Measurements from ENCODE around the gene RFX3.
"Not testable (repeated sequence)": the region's sequence is repeated elsewhere in the genome, so short reads cannot be mapped to it uniquely, and the experiment has no call there.

Gene RFX3

DNA sequence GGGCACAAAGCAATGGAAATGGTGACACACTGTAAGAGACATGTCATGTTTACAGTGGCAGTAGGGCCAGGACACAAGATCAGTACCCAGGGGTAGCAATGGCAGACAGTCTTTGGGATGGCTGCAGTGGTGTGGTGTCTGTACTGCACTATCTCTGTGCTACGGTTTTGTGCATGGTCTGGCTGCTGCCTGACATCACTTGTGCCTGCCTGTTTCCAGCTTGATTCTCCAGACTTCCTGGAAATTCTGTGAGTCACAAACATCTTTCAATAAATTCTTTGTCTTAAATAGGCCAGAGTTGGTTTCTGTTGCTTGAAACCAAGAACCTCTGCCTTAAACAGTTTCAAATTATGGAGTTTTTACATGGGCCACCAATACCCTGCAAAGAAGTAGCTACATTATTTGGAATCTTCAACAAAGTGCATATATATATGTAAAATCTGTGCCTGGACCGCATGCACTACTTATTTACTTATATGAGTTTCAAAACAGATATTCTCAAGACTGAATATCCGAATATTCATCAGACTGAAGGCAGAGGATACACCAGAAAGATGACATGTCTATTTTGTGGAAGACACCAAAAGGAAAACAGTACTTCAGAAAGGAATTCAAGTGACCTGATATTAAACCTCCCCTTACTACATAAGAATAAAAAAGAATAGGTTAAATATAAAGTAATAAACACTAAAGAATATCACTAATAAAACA lies 188.1 kb downstream of the RFX3 start:
- no peaks in the 10 kb centered on the region for H3K9me3 ChIP-seq (ENCODE audit: control insufficient read depth, low read depth, low read length)
- H3K27me3 ChIP-seq (ENCODE audit: control insufficient read depth, insufficient read depth, low read length) = no peaks in the 10 kb centered on the region
- H3K9ac ChIP-seq (ENCODE audit: low read length) = no peak overlapping the region
- no peaks in the 10 kb centered on the region for H3K36me3 ChIP-seq (ENCODE audit: control insufficient read depth, low read depth, low read length)
- no peak overlapping the region for H3K27ac ChIP-seq (ENCODE audit: low read length)
- peaks cover under 1% of the 10 kb centered on the region for H3K4me1 ChIP-seq (ENCODE audit: control insufficient read depth, low read depth, low read length)
- no peak overlapping the region for H3K4me3 ChIP-seq (ENCODE audit: low read length)

DNA sequence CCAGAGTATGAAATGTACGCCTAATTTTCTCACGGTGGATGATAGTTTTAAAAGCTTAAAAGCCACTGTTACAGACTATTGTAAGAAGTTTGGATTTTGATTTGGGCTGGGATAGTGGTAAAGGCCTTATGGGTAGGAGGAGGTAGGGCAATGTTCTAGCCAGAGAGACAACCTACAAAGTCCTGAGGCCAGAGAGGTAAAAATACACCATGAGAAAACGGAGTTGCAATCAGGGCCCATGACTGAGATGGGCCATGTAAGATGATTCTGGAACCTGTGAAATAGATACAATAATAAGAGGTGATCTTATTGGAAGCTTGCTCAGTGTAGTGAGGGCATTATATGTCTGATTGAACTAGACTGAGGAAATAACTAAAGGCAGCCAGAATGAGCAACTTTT lies 188.8 kb downstream of the RFX3 start:
- Histone ChIP-seq H3K27me3 (ENCODE audit: control insufficient read depth, insufficient read depth, low read length) (no peaks in the 10 kb centered on the region), H3K27ac (ENCODE audit: low read length) (no peak overlapping the region), H3K4me1 (ENCODE audit: control insufficient read depth, low read depth, low read length) (peaks cover 3% of the 10 kb centered on the region), H3K36me3 (ENCODE audit: control insufficient read depth, low read depth, low read length) (no peaks in the 10 kb centered on the region), H3K9ac (ENCODE audit: low read length) (no peak overlapping the region), H3K4me3 (ENCODE audit: low read length) (no peak overlapping the region), H3K9me3 (ENCODE audit: control insufficient read depth, low read depth, low read length) (no peaks in the 10 kb centered on the region)

DNA sequence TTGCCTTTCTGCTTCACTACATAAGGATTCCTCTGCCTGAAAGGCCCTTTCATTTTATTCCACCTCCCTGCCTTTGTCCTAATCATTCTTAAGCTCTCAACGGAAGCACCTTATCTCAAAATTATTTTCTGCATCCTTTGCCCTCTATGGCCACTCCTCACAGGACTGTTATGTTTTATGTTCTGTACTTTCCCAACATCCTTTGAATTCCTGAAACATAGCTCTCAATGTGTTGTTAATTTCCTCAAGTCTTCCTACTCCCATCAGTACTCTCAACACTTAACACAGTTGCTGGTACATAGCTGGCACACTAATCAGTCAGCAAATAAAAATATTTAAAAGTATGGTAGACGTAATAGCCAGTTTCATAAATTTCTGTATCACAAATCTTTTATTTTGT lies 193.0 kb downstream of the RFX3 start:
- Histone ChIP-seq H3K4me1 (ENCODE audit: control insufficient read depth, low read depth, low read length) (peaks cover 3% of the 10 kb centered on the region), H3K9me3 (ENCODE audit: control insufficient read depth, low read depth, low read length) (no peaks in the 10 kb centered on the region)

DNA sequence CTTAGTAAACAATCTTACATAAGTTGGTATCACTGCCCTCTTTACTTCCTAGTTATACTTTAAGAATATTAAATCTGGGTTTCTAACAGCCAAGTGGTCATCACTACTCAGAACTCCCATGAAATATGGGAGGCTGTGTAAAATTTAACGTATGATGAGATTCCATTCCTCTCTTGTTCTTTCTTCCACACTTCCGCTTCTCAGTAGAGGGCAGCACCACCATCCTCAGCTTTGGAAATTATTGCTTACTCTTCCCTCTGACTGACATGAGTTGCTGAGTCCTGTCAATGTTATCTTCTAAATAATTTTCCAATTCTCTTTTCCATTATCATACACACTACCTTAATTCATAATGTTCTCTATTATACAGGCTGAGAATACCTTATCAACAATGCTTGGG lies 194.0 kb downstream of the RFX3 start:
- H3K4me3 ChIP-seq (ENCODE audit: low read length) = no peak overlapping the region
- H3K27ac ChIP-seq (ENCODE audit: low read length) = no peak overlapping the region
- H3K27me3 ChIP-seq (ENCODE audit: control insufficient read depth, insufficient read depth, low read length) = no peaks in the 10 kb centered on the region
- H3K9me3 ChIP-seq (ENCODE audit: control insufficient read depth, low read depth, low read length) = no peaks in the 10 kb centered on the region
- no peak overlapping the region for H3K9ac ChIP-seq (ENCODE audit: low read length)
- peaks cover 3% of the 10 kb centered on the region for H3K4me1 ChIP-seq (ENCODE audit: control insufficient read depth, low read depth, low read length)
- no peaks in the 10 kb centered on the region for H3K36me3 ChIP-seq (ENCODE audit: control insufficient read depth, low read depth, low read length)

More for the DNA sequence above, 193.0 kb downstream of the RFX3 start:
- Histone ChIP-seq H3K4me3 (ENCODE audit: low read length) (no peak overlapping the region), H3K27ac (ENCODE audit: low read length) (no peak overlapping the region), H3K27me3 (ENCODE audit: control insufficient read depth, insufficient read depth, low read length) (no peaks in the 10 kb centered on the region), H3K9ac (ENCODE audit: low read length) (no peak overlapping the region), H3K36me3 (ENCODE audit: control insufficient read depth, low read depth, low read length) (no peaks in the 10 kb centered on the region)

DNA sequence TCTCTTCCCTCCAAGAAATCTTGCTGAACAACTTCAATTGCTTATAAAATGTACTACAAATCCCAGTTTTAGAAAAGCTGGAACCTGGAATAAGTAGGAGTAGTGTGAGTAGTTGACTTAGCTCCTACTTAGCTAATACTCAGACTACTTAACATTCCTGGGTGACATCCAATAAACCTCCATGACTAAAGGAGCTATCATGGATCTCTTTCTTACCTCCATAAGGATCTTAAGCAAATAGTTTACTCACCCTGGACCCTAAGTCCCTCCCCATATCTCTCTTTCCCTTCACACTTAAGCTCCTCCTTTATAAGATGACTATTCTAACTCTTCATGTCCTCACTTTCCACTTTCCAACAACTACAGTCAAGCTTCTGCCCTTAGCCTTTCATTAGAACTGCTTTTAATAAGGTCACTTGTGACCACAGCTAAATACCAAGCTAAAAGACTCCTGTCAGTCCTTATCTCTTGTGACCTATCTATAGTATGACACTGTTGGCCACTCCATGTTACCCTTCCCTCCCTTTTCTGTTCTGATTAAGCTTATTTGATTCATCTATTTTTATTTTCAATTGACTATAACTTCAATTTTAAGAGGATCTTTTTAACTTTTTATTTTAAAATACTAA lies 194.9 kb downstream of the RFX3 start:
- Histone ChIP-seq H3K27ac (ENCODE audit: low read length) (no peak overlapping the region), H3K4me3 (ENCODE audit: low read length) (no peak overlapping the region), H3K9ac (ENCODE audit: low read length) (no peak overlapping the region), H3K36me3 (ENCODE audit: control insufficient read depth, low read depth, low read length) (no peaks in the 10 kb centered on the region), H3K27me3 (ENCODE audit: control insufficient read depth, insufficient read depth, low read length) (no peaks in the 10 kb centered on the region), H3K9me3 (ENCODE audit: control insufficient read depth, low read depth, low read length) (no peaks in the 10 kb centered on the region), H3K4me1 (ENCODE audit: control insufficient read depth, low read depth, low read length) (peaks cover 3% of the 10 kb centered on the region)

DNA sequence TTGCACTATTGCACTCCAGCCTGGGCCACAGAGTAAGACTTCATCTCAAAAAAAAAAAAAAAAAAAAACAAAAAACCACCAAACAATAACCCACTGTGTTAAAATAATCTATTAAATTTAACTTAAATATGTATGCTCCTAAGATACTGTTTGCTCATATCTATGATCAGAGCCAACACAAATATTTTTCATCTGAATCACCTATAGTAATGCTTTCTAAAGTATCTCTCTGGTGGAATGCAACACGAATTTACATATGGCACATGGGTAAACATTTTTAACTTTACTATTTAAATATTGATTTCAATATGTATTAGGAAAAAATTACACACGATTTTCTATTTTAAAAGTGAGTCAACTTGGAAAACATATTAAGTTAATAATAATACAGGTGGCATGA lies 196.4 kb downstream of the RFX3 start:
- H3K9me3 ChIP-seq (ENCODE audit: control insufficient read depth, low read depth, low read length) = no peaks in the 10 kb centered on the region
- no peak overlapping the region for H3K27ac ChIP-seq (ENCODE audit: low read length)
- H3K4me1 ChIP-seq (ENCODE audit: control insufficient read depth, low read depth, low read length) = peaks cover 3% of the 10 kb centered on the region
- H3K9ac ChIP-seq (ENCODE audit: low read length) = no peak overlapping the region
- H3K36me3 ChIP-seq (ENCODE audit: control insufficient read depth, low read depth, low read length) = no peaks in the 10 kb centered on the region
- H3K27me3 ChIP-seq (ENCODE audit: control insufficient read depth, insufficient read depth, low read length) = no peaks in the 10 kb centered on the region
- H3K4me3 ChIP-seq (ENCODE audit: low read length) = no peak overlapping the region

DNA sequence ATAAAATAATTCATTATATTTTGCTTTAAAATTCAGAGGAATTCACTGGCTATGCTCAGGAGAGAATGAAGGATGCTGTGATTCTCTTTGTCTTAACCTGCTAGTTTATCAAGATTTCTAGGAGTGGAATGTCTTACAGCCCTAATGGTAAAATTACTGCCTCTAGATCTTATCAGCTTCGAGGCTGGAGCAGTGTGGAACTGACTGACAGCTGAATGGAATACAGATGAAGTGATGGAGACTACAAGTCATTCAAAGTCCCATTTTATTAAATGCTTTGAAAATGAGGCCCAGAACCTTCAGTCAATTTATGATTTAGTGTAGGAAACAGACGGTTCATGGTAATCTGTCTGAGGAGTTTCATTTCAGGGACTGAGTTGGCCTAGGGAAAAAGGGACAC lies 202.1 kb downstream of the RFX3 start:
- no peak overlapping the region for H3K27ac ChIP-seq (ENCODE audit: low read length)
- no peak overlapping the region for H3K4me3 ChIP-seq (ENCODE audit: low read length)
- H3K27me3 ChIP-seq (ENCODE audit: control insufficient read depth, insufficient read depth, low read length) = no peaks in the 10 kb centered on the region
- H3K36me3 ChIP-seq (ENCODE audit: control insufficient read depth, low read depth, low read length) = no peaks in the 10 kb centered on the region
- H3K9ac ChIP-seq (ENCODE audit: low read length) = no peak overlapping the region
- H3K9me3 ChIP-seq (ENCODE audit: control insufficient read depth, low read depth, low read length) = no peaks in the 10 kb centered on the region
- no peaks in the 10 kb centered on the region for H3K4me1 ChIP-seq (ENCODE audit: control insufficient read depth, low read depth, low read length)

DNA sequence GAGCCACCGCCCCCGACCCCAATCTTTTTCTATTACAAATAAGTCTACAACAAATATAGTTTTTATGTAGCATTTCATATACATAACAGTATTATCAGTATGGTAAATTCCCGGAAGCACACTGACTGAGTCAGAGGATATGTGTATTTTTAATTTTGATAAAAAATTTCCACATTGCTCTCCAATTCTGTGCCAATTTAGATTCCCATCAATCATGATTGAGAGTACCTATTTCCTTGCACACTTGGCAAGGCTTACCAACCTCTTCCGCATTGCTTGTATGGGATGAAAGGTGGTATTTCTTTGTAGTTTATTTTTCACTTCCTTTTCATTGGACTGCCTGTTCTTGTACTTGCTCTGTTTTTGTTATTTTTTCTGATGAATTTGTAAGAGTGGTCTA lies 204.6 kb downstream of the RFX3 start:
- H3K4me1 ChIP-seq (ENCODE audit: control insufficient read depth, low read depth, low read length) = no peaks in the 10 kb centered on the region
- no peaks in the 10 kb centered on the region for H3K27me3 ChIP-seq (ENCODE audit: control insufficient read depth, insufficient read depth, low read length)
- no peak overlapping the region for H3K9ac ChIP-seq (ENCODE audit: low read length)
- no peaks in the 10 kb centered on the region for H3K9me3 ChIP-seq (ENCODE audit: control insufficient read depth, low read depth, low read length)
- no peaks in the 10 kb centered on the region for H3K36me3 ChIP-seq (ENCODE audit: control insufficient read depth, low read depth, low read length)
- H3K4me3 ChIP-seq (ENCODE audit: low read length) = no peak overlapping the region
- no peak overlapping the region for H3K27ac ChIP-seq (ENCODE audit: low read length)

DNA sequence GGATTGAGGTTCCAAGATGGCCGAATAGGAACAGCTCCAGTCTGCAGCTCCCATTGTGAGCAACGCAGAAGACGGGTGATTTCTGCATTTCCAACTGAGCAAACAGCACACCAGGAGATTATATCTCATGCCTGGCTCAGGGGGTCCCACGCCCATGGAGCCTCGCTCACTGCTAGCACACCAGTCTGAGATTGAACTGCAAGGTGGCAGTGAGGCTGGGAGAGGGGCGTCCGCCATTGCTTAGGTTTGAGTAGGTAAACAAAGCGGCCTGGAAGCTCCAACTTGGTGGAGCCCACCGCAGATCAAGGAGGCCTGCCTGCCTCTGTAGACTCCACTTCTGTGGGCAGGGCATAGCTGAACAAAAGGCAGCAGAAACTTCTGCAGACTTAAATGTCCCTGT lies 213.2 kb downstream of the RFX3 start:
- not testable (repeated sequence) for H3K36me3 ChIP-seq (ENCODE audit: control insufficient read depth, low read depth, low read length); H3K4me1 ChIP-seq (ENCODE audit: control insufficient read depth, low read depth, low read length); H3K27ac ChIP-seq (ENCODE audit: low read length); H3K9me3 ChIP-seq (ENCODE audit: control insufficient read depth, low read depth, low read length); H3K4me3 ChIP-seq (ENCODE audit: low read length); H3K9ac ChIP-seq (ENCODE audit: low read length); H3K27me3 ChIP-seq (ENCODE audit: control insufficient read depth, insufficient read depth, low read length)

DNA sequence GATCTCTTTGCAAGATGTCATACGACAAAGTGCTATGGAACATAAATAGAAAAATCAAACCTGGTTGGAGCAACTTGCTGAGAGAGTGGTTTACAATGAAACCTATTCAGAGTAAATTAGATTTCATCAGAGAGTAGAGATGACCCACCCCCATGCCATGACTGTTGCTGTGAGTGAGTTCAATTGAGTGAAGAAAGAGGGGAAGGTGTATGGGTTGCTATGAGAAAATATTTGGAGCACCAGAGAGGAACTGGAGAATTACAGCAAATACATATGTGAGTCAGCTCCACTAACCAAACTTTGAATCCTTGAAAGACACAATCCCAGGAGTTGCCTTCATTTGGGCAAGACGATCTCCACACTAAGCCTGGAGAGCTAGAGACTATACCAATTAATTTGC lies 217.2 kb downstream of the RFX3 start:
- no peak overlapping the region for H3K9ac ChIP-seq (ENCODE audit: low read length)
- no peaks in the 10 kb centered on the region for H3K27me3 ChIP-seq (ENCODE audit: control insufficient read depth, insufficient read depth, low read length)
- no peaks in the 10 kb centered on the region for H3K36me3 ChIP-seq (ENCODE audit: control insufficient read depth, low read depth, low read length)
- H3K27ac ChIP-seq (ENCODE audit: low read length) = no peak overlapping the region
- H3K4me3 ChIP-seq (ENCODE audit: low read length) = no peak overlapping the region
- H3K4me1 ChIP-seq (ENCODE audit: control insufficient read depth, low read depth, low read length) = peaks cover 9% of the 10 kb centered on the region
- no peaks in the 10 kb centered on the region for H3K9me3 ChIP-seq (ENCODE audit: control insufficient read depth, low read depth, low read length)

DNA sequence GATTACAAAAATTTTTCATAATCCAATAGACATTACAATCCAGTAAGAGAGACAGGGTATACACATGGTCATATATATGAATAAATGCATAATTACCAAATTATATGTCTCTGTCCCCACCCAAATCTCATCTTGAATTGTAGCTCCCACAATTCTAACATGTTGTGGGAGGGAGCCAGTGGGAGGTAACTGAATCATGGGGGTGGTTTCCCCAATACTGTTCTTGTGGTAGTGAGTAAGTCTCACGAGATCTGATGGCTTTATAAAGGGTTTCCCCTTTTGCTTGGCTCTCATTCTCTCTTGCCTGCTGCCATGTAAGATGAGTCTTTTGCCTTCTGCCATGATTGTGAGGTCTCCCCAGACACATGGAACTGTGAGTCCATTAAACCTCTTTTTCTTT lies 221.4 kb downstream of the RFX3 start:
- not testable (repeated sequence) for H3K9ac ChIP-seq (ENCODE audit: low read length); H3K9me3 ChIP-seq (ENCODE audit: control insufficient read depth, low read depth, low read length); H3K27ac ChIP-seq (ENCODE audit: low read length); H3K4me3 ChIP-seq (ENCODE audit: low read length); H3K36me3 ChIP-seq (ENCODE audit: control insufficient read depth, low read depth, low read length); H3K27me3 ChIP-seq (ENCODE audit: control insufficient read depth, insufficient read depth, low read length); H3K4me1 ChIP-seq (ENCODE audit: control insufficient read depth, low read depth, low read length)

DNA sequence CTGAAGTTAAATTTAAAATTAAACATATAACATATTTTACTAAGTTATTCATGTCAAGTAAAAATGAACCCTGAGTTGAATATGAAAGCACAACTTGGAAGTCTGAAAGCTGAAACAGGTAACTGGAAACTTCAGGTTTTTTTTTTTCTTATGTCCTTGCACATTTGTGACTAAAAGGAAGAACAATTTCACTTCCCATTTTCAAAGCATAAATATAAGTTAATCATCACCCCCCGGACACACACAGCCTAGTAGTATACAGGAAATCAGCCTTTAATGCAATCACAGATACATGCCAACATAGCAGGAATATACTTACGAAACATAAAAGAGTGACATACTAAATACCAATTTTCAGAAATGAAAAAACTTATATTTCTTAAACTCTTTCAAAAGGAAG lies 225.9 kb downstream of the RFX3 start:
- H3K9me3 ChIP-seq (ENCODE audit: control insufficient read depth, low read depth, low read length) = no peaks in the 10 kb centered on the region
- H3K4me3 ChIP-seq (ENCODE audit: low read length) = no peak overlapping the region
- H3K27me3 ChIP-seq (ENCODE audit: control insufficient read depth, insufficient read depth, low read length) = no peaks in the 10 kb centered on the region
- H3K27ac ChIP-seq (ENCODE audit: low read length) = no peak overlapping the region
- no peaks in the 10 kb centered on the region for H3K4me1 ChIP-seq (ENCODE audit: control insufficient read depth, low read depth, low read length)
- H3K9ac ChIP-seq (ENCODE audit: low read length) = no peak overlapping the region
- H3K36me3 ChIP-seq (ENCODE audit: control insufficient read depth, low read depth, low read length) = no peaks in the 10 kb centered on the region

Measured in iPS-18a (cell line).